Measurements from ENCODE around the gene GIPC2. TPM values are rescaled to one million over a fixed set of nuclear protein-coding genes. Genes with fewer than 3 reads are reported as not detected.

The GIPC2 gene
- total and polyA plus RNA-seq, 2 donors (not counting 3 experiments of a cell fraction or from before 2014, with no cell fraction given), result 2.8 to 9.6 TPM

DNA sequence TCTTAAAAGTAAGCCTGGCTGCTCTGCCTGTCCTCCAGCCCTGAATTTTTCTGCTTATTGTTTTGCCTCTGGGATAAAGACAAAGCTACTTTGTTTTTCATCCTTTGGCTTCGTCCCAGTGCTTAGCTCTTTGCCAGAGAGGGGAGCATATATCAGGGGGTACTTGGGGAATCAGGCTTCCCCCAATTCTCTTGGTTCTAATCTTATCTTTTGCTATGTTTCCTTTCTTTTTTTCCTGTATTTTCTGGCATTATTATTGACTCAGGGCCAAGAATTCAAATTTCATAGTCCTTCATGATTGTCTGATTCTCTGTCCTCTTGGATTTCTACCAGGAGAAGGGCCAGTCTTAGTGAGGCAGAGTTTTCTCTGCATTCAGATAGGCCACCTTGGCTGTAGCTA is 51.2 kb downstream of the GIPC2 start:
- no peaks in the 10 kb centered on the region for H3K79me2 ChIP-seq (ENCODE audit: control insufficient read depth, insufficient read depth, low read length)
- intact Hi-C loops (cut with micrococcal nuclease) (loop anchor here (1.0 kb wide), 2 partner anchors 19 to 50 kb away; no protein-coding TSS in a partner anchor), dilution Hi-C loops (cut with MboI; ENCODE audit: extremely low pct_ligation_motif_present, low sequenced_read_pairs) (no loop called here)
- no peaks in the 10 kb centered on the region for H3K9me1 ChIP-seq (replicated peaks; ENCODE audit: control insufficient read depth, extremely low read depth, insufficient read depth, low read length)
- FAIRE-seq (peak; percentile 68), DNase-seq (ENCODE audit: low read depth, low spot score) (peak; percentile 95)
- no TSS peak for BruUV-seq (replicated peaks)
- TF ChIP-seq, protein P1, sequence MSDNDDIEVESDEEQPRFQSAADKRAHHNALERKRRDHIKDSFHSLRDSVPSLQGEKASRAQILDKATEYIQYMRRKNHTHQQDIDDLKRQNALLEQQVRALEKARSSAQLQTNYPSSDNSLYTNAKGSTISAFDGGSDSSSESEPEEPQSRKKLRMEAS (IDR thresholded peaks at IDR 0.05; ENCODE audit: insufficient read depth, insufficient read length), result no peak
- TF ChIP-seq, protein P2, sequence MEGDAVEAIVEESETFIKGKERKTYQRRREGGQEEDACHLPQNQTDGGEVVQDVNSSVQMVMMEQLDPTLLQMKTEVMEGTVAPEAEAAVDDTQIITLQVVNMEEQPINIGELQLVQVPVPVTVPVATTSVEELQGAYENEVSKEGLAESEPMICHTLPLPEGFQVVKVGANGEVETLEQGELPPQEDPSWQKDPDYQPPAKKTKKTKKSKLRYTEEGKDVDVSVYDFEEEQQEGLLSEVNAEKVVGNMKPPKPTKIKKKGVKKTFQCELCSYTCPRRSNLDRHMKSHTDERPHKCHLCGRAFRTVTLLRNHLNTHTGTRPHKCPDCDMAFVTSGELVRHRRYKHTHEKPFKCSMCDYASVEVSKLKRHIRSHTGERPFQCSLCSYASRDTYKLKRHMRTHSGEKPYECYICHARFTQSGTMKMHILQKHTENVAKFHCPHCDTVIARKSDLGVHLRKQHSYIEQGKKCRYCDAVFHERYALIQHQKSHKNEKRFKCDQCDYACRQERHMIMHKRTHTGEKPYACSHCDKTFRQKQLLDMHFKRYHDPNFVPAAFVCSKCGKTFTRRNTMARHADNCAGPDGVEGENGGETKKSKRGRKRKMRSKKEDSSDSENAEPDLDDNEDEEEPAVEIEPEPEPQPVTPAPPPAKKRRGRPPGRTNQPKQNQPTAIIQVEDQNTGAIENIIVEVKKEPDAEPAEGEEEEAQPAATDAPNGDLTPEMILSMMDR (IDR thresholded peaks at IDR 0.05; ENCODE audit: extremely low read depth in 1 of 2, insufficient read depth in 1 of 2, low read depth in 1 of 2, low read length in 2 of 2), result no peak
- no peak for TF ChIP-seq EZH2 (IDR thresholded peaks at IDR 0.05; ENCODE audit: borderline replicate concordance, low read depth, low read length, severe bottlenecking)
- TF ChIP-seq FOS (IDR thresholded peaks at IDR 0.05; ENCODE audit: borderline replicate concordance, insufficient read depth, low read length), result no peak
- no peak for TF ChIP-seq JUN (IDR thresholded peaks at IDR 0.05; ENCODE audit: borderline replicate concordance, insufficient read depth, insufficient read length, low read depth)
- TF ChIP-seq GATA2 (IDR thresholded peaks at IDR 0.05; ENCODE audit: insufficient read depth, insufficient read length, low read depth, low read length), result peak; percentile 91
- TF ChIP-seq POLR2AphosphoS5 (IDR thresholded peaks at IDR 0.05; ENCODE audit: insufficient read depth, low read depth, low read length), result peak; percentile 58
- TF ChIP-seq MYC (IDR thresholded peaks at IDR 0.05; ENCODE audit: low read depth, low read length), result no peak
- TF ChIP-seq POLR2A (IDR thresholded peaks at IDR 0.05; ENCODE audit: low read depth, low read length), result peak; percentile 59
- ChIA-PET CTCF (interaction anchor here (0.8 to 3.9 kb wide), 9 partner anchors 13 to 118 kb away, joined by 3 to 25 read pairs (median 4); partner anchors contain the start of genes DNAJB4, FUBP1 and GIPC2), POLR2A (interaction anchor here (1.4 to 3.8 kb wide), 6 partner anchors 13 to 119 kb away, joined by 3 to 35 read pairs (median 6); partner anchors contain the start of genes DNAJB4 and FUBP1)
- peaks cover 56% of the 10 kb centered on the region for H3K4me1 ChIP-seq (ENCODE audit: control insufficient read depth, extremely low read depth, insufficient read depth, low read length)
- H3K9ac ChIP-seq (replicated peaks; ENCODE audit: extremely low read depth, insufficient read depth, low read length), result peak overlapping the region; percentile 56
- peak overlapping the region; percentile 91 for H3K27ac ChIP-seq (ENCODE audit: insufficient read depth, low read depth, low read length)
- H3K36me3 ChIP-seq (ENCODE audit: control insufficient read depth in 2 of 2, extremely low read depth in 1 of 2, insufficient read depth in 2 of 2, low read length in 2 of 2), result no peaks in the 10 kb centered on the region
- no peaks in the 10 kb centered on the region for H3K9me3 ChIP-seq (replicated peaks; ENCODE audit: control insufficient read depth, insufficient read depth, low read length)
- no peaks in the 10 kb centered on the region for H3K27me3 ChIP-seq (ENCODE audit: control insufficient read depth in 2 of 2, insufficient read depth in 2 of 2, low read length in 2 of 2)
- H4K20me1 ChIP-seq (replicated peaks; ENCODE audit: control insufficient read depth, extremely low read depth, insufficient read depth, low read length), result no peaks in the 10 kb centered on the region
- no peak overlapping the region for H3K4me3 ChIP-seq (replicated peaks in 1 of 3; ENCODE audit: insufficient read depth in 1 of 3, low read depth in 1 of 3, low read length in 3 of 3)
- H3K4me2 ChIP-seq (ENCODE audit: insufficient read depth, low read length), result peak overlapping the region; percentile 74
- H2AFZ ChIP-seq (ENCODE audit: low read depth, low read length), result peak overlapping the region; percentile 13
